Dedifferentiated amniotic fluid mesenchymal stem cell (primary cell): ENCODE data around the gene EIF1.
A peak's percentile ranks its signal among the peaks of the same experiment; 100 is the strongest.
"Not testable (repeated sequence)": the region's sequence is repeated elsewhere in the genome, so short reads cannot be mapped to it uniquely, and the experiment has no call there.

Source experiments
- DNase-seq: peaks from one replicate; pipeline ENCODE4 v3.0.0-alpha.2; 2016; ENCODE audit errors: extremely low spot score

Gene EIF1

DNA sequence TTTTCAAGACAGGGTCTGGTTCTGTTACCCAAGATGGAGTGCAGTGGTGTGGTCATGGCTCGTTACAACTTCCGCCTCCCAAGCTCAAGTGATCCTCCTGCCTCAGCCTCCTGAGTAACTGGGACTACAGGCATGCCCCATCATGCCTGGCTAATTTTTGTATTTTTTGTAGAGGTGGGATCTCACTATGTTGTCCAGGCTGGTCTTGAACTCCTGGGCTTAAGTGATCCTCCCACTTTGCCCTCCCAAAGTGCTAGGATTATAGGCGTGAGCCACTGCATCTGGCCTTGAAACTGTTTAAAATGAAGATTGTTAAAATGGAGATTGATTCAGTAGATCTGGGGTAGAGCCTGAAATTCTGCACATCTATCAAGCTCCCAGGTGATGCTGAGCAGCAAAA is 12.2 kb downstream of the EIF1 start:
- not testable (repeated sequence) for DNase-seq

DNA sequence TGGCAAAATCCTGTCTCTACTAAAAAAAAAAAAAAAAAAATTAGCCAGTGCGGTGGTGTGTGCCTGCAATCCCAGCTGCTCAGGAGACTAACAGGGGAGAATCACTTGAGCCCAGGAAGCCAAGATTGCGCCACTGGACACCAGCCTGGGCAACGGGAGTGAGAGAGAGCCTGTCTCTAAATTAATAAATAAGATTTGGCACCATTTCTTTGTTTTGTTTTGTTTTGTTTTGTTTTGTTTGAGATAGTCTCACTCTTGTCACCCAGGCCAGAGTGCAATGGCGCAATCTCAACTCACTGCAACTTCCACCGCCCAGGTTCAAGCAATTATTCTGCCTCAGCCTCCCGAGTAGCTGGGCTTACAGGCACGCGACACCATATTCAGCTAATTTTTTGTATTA is 14.0 kb downstream of the EIF1 start:
- DNase-seq: no peak

DNA sequence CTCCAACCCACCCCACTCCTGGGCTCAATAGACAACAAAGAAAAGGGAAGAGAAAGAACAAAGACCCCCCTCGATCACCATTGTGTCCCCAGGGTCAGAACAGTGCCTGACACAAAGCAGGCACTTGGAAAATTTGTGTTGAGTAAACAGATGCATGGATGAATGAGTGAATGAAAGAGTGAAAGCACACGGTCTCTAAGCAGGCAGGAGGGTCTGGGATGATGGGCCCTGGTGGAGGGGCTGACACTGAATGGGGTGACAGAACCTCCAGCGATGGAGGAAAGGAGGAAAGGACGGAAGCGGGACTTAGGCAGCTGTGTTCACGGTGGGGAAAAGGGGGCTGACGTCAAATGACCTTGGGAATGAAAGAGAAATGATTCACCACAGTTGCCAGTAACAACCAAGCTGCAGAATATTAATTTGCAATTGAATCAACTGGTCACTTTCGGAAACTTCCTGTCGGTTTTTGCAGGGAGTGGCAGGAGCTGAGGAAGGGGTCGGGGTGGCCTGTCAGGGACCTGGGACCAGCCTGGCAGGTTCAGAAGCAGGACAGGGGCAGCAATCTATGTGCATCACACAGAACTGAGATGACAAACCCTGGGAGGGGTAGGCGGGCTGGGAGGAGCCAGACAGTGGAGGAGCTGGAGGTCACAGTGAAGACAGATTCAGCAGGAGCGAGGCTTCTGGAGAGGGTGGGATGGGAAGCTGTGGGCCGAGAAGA is 16.7 kb downstream of the EIF1 start:
- DNase-seq: no peak

DNA sequence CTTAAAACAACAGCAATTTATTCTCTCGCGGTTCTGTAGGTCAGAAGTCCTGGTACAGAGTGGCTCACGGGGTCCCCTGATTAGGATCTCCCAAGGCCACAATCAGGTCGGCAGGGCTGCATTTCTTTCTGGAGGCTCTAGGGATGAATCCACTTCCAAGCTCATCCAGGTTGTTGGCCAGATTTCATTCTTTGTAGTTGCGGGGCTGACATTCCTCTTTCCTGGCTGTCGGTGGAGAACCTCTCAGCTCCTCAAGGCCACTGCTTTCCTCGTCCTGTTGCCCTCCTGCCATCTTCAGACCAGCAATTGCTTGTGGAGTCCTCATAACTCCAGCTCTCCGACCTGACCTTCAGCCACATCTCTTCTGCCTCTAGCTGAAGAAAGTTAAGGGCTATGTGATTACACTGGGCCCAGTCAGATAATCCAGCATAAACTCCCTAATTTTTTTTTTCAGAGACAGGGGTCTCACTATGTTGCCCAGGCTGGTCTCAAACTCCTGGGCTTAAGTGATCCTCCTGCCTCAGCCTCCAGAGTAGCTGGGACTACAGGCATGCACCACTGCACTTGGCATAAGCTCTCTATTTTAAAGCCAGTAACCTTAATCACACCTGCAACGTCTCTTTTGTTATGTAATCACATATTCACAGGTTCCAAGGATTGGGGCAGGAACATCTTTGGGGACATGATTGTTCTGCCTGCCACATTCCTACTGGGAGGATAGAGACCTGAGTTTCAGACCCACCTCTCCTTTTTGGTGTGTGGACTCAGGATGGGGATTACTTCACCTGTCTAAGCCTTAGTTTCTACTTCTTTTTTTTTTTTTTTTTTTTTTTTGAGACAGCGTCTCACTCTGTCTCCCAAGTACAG is 19.4 kb downstream of the EIF1 start:
- no peak for DNase-seq

DNA sequence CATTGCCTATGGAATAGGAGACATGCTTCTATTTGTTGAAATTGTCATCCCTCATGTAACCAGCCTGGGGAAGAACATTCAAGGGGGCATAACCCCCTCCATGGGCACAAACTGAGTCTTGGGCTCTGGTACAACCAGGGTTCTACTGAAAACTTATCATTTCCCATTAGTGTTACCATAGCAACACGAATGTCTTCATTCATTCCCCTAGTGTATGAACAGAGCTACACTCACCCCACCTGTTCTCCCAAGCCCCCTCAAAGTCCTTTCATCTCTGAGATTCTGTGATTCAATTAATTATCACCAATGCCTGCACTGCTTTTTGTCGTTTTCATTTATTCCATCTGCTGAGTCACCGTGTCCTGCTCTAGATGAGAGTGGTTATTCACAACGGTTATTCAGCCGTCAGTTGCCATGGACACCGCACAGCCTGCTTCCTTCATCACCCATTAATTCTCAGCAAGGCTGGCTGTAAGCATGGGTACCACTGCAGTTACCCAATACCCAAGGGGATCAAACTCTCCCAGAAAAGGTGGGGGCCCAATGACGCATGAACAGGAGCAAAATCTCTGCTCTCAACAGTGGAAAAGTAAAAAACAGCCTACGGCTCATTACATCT is 21.9 kb downstream of the EIF1 start:
- no peak for DNase-seq

DNA sequence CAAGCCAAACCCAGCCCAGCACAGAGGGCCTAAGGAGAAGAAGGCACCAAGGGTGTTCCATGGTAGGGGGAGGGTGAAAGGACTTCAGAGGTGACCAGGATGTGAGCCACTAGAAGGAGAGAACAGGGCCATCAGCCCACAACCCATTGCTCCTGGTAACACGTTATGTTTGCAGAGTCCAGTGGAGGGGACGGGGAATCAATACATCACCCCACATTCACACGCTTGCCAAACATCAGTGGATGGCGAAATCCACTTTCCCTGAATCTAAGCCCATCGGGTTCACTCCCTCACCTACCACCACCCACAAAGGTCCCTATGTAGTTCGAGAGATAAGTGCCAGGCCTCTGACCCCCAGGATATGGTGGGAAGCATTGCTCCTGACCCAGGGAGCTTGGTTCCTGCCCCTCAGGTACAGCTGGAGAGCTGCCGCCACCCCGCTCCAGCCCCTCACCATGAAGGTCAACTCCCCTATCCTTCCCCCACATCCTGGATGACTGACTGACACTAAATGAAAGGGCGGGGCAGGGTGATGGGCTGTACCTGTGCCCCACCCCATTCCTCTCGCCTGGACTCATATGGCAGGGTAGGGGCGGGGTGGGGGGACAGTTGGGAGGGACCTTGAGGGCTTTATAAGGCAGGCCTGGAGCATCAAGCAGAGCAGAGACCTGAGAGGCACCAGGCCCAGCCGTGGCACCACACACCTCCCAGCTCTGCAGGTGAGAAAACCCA is 23.1 kb downstream of the EIF1 start, which contains the start of gene GAST:
Gene GAST (plus strand): TSS at position 663 of the 732 bp plus-strand sequence. CDS start 3,106 bp downstream, outside the sequence.
- DNase-seq: no peak

DNA sequence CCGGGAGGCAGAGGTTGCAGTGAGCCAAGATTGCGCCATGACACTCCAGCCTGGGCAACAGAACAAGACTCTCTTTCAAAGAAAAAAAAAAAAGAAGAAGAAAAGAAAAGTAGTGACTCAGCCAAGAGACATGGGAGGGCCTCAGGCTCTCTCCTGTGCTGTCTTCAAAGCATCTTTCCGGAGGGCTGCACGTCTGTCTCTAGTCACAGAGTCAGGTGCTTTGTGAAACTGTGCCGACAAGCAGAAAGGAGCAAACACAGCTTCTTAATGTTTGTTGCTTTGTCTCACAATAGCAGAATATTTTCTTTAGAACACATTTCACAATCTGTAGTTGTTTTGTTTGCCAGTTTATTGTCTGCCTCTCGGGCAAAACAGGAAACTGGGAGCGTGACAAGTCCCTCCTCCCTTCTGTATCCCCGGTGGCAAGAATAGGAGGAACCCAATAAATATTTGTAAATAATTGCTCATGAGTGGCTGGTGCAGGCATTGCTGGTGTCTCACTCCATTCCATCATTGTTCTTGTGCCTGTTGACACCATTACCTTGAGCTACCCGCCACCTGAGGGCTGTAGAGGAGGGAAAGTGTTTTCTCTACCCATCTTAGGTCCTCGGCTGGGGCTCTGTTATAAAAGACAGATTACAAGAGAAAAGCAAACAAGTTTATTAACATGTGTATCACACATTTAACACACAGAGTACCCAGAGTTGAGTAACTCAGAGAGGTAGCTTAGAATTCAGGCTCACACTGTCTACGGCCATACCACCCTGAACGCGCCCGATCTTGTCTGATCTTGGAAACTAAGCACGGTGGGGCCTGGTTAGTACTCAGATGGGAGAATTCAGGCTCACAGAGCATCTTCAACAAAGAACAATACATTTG is 29.0 kb downstream of the EIF1 start:
- DNase-seq: peak; percentile 50

DNA sequence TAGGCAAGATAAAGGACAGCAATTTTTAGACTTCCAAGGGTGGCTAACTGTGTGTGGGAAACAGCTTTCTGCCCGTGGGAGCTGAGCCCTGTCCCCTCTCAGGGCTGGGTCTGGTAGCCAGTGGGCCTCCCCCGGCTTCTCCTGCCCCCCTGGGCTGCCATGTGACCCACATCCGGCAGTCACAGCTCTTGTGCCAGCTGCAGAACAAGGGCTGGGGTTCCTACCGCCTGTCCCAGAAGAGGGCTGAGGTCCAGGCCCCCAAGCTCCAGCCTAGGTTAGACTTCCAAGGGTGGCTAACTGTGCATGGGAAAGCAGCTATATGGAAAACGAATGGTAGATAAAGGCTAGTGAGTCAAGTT is 29.6 kb downstream of the EIF1 start:
- no peak for DNase-seq

DNA sequence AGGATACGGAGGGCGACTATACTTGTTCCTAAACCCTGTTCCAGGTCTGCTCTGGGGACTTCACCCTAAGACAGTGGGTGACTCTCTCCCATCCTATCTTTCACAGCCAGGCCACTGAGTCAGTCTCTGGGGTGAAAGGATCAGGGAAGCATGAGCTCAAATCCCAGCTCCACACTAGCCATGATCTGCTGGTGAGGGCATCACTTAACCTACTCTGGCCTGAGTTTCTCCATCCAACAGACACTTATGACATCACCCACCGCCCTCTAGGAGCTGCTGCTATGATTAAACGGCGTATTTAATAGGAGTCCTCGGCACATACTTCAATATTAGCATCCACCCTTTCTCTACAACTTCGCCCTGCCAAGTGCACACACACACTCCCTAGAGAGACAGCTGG is 33.5 kb downstream of the EIF1 start:
- DNase-seq: no peak

DNA sequence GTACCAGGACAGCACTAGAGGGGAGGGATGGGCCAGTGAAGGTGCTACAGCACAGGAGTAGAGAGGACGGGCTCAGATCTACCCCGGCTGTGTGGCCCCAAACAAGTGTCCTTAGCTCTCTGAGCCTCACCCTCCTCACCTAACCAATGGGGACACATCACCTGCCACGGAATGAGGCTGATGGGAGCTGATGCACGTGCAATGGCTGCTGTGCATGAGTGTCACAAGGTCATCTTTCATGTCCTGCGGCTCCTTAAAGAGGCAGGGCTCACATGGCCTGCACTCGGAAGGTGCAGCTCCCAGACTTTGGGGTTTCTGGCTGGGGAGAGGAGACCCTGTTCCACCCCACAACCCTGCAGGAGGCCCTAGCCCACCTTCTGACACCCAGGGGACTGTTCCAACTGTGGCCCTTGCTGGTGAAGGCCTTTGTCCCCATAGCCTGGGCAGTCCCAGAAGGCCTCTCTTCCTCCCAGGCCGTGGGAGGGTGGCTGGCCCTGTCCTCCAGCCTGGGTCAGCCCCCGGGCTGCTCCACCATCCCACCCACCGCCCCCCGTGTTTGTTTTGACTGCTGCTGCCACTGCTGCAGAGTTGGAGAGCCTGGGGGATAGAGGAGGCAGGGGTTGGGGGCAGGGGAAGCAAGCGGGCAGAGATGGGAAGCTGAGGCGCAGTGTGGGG is 35.3 kb downstream of the EIF1 start:
- no peak for DNase-seq

DNA sequence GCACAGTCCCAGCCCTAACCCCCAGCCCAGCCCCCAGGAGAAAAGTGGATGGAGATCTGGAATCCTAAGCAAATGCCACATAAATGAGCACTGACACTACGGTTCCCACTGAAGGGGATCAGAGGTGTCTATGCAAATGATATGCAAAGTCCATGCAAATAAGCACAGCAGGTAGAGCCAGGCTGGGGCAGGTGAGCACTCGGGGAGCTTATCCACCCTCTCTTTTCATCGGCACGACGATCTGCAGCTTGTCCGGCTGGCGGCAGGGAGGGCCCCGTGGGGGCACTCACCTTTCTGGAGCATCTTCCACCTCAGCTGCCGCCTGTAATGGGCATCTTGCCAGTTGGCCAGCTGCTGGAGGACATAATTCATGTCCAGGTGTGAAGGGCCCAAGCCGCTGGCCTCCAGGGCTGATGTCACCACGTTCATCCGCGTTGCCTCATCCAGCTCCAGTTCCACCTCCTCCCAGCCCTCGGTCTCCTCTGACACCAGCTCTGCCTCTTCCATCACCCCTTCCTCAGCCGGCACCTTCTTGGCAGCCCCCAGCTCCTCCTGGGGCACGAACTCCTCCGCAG is 35.9 kb downstream of the EIF1 start:
- DNase-seq: no peak

DNA sequence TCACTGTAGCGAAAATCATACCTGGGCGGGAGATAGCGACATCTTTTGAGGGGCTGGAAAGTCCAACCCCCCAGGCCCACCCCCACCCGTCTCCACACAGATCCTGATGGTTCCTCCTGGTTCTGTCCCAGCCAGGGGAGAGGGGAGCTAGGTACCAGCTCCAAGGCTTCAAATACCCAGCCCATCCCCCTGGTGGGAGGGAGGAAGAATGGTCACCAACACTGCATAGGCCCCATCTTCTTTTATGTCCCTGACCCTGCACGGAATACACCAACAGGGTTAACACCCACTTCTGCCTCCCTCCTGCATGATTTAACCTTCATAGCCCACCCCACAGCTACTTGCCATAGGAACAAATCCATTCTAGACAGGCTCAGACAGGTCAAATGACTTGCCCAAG is 36.4 kb downstream of the EIF1 start:
- DNase-seq: no peak

DNA sequence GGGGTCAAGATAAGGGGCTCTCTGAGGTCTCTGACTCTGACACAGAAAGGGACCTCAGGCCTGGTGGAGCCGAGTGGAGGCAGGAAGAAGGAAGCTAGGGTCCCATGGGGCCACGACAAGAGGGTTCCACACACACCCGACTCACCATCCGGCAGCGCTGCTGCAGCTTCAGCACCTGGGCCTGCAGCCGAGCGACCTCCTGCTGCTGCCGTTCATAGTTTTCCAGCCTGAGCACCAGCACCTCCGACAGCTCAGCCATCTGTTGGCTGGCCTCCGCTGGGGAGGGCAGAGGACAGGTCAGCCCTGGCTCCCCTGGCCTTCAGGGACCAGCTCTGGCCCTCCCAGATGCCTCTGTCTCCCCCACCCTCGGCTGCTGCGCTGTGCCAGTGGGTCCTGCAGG is 39.4 kb downstream of the EIF1 start:
- DNase-seq: no peak

DNA sequence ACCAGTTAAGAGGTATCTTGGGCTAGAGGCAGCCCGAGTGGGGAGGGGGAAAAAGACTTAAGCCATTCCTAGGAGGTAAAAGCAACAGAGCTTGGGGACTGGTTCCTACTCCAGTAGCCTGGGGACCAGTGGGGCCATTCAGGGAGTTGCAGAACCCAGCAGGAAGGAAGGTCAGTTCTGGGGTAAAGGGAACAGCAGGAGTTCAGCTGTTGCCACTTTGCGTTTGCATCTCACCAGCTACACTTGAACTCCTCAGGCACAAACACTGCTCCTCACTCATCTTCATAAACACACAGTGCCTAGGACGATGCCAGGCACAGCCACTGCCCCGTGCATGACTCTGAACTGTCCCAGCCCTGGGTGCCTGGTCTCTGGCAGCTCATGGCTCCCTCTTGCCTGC is 41.8 kb downstream of the EIF1 start:
- DNase-seq: no peak

DNA sequence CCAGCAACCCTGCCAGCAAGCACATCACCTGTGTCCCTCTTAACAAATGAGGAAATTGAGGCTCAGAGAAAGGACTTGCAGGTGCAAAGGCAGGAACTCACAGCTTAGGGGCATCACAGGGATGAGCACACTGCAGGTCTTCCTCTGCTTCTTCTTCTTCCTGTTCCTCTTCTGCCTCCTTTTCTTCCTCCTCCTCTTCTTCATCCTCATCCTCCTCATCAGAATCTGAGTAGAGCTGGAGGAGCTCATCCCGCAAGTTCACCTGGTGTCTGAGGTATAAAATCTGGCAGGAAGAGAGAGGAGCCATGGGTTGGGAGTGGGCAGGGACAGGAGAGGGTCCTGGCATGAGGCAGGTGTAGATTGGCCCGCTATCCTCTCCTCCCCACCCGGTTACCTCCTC is 43.2 kb downstream of the EIF1 start:
- no peak for DNase-seq

DNA sequence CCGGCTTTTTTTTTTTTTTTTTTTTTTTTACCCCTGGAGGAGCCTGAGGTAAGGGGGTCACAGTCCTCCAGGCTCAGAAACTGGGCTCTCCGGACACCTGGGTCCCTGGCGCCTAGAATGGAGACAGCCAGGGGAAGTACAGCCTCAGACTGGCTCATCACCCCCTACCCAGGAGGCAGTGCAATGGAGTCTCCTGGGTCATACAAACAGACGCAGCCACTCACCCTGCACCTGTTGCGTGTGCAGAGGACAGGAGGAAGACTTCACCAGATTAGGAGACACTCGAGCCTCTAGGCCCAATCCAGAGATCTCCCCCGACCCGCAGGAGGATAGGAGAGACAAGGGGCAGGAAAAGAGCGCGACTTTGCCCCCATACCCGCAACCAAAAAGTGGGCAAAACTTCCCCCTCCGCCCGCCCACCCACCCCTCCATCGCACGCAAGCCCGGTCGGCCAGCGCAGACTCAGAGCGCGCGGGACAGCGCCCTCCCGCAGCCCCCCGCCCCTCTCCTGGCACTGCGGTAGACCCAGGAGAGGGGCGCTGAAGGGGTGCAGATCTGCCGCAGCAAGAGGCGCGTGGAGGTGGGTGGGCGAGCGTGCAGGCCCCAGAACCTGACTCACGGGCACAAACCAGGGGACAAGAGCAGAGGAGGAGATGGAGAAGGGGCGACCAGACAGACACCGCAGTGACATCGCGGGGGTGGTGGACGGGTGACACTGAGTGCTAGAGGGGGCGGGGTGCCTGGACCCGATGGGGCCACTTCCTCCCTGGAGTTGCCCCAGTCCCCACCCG is 44.9 kb downstream of the EIF1 start:
- DNase-seq: no peak

DNA sequence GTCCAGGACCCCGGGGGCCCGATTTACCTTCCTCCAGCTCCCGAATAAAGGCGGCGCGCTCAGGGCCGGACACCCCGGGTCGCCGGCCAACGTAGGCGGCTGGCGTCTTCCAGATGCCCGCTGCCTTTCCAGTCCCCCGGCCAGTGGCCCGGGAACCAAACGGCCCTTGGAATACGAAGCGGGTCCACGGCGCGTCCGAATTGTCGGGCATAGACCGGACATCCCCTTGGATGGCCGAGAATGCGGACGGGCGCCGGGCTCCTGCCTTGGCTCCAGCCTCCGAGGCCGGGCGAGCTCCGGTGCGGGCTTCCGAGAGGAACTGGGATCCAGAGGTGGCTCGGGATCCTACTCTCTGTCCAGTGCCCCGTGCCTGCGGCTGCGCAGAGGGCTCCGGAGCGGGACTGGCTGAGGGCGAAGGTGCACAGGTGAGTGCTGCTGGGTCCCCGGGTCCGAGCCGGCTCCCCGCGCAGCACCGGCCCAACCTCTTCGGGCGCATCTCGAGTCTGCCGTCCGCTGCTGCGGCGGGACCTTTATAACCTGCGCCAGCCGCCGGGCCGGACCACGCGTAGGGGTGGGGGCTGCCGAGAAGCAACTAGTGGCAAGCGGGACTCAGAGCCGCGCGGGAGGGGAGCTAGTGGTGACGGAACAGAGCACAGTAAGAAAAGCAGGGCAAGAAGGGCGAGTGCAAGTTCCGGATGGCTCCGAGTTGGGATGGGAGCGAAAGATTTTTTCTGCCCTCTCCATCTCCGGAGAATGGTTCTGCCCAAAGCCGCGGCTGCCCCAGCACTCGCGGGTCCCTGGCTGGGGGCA is 45.7 kb downstream of the EIF1 start, which contains the start of gene HAP1:
Gene HAP1 (minus strand): TSS at position 505 of the 810 bp plus-strand sequence. CDS start 9 bp downstream, at position 496.
- DNase-seq: no peak

DNA sequence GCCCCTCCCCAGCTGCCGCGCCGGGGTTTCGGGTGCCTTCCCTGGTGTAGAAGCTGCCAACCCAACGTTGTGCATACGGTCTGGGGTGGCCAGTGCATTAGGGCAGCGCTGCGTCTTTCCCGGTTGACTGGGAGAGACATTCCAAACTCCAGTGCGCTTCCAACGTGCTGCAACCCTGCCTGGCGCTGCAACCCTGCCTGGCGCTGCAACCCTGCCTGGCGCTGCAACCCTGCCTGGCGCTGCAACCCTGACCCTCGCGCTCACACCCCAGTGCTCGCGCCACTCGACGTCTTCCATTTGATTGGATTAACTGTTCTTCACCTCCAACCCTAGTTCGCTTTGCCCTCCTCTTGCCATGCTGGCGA is 46.2 kb downstream of the EIF1 start:
- DNase-seq: no peak
